ENCODE measurements around the gene SERPING1. TPM values are rescaled to one million over a fixed set of nuclear protein-coding genes. Genes with fewer than 3 reads are reported as not detected.

The SERPING1 gene
- total RNA-seq, 6 donors from 2014 or later, result 306 to 573 (median 469) TPM

DNA sequence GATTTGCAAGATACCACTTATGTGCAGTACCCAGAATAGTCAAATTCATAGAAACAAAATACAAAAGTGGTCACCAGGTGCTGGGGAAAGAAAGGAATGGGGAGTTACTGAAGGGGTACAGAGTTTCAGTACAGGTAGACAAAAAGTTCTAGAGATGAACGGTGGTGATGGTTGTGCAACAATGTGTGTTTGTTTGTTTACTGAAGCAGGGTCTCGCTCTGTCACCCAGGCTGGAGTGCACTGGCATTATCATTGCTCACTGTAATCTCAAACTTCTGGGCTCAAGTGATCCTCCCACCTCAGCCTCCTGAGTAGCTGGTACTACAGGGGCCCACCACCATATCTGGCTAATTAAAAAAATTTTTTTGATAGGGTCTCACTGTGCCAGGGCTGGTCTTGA is 42.1 kb upstream of the SERPING1 start:
- ATAC-seq (ENCODE audit: low FRiP score in 2 of 2), result no peak
- H3K27ac ChIP-seq, result no peak overlapping the region
- no peaks in the 10 kb centered on the region for H3K4me1 ChIP-seq
- H3K9me3 ChIP-seq, result no peaks in the 10 kb centered on the region
- no peak for DNase-seq
- TF ChIP-seq POLR2A (IDR thresholded peaks at IDR 0.05) (no peak), POLR2AphosphoS5 (IDR thresholded peaks at IDR 0.05) (no peak), EP300 (IDR thresholded peaks at IDR 0.05) (no peak)
- TF ChIP-seq, protein P1, sequence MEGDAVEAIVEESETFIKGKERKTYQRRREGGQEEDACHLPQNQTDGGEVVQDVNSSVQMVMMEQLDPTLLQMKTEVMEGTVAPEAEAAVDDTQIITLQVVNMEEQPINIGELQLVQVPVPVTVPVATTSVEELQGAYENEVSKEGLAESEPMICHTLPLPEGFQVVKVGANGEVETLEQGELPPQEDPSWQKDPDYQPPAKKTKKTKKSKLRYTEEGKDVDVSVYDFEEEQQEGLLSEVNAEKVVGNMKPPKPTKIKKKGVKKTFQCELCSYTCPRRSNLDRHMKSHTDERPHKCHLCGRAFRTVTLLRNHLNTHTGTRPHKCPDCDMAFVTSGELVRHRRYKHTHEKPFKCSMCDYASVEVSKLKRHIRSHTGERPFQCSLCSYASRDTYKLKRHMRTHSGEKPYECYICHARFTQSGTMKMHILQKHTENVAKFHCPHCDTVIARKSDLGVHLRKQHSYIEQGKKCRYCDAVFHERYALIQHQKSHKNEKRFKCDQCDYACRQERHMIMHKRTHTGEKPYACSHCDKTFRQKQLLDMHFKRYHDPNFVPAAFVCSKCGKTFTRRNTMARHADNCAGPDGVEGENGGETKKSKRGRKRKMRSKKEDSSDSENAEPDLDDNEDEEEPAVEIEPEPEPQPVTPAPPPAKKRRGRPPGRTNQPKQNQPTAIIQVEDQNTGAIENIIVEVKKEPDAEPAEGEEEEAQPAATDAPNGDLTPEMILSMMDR (IDR thresholded peaks at IDR 0.05), result no peak
- no peaks in the 10 kb centered on the region for H3K27me3 ChIP-seq
- 85 to 93% methylated on average over 2 of the region's 2 CpGs for WGBS, 2 donors
- no peak overlapping the region for H3K4me3 ChIP-seq
- peaks cover 34 to 98% (median 89%) of the 10 kb centered on the region in 4 donors for H3K36me3 ChIP-seq

- Histone ChIP-seq H3K27me3 (no peaks in the 10 kb centered on the region), H3K36me3 (peaks cover 27 to 92% (median 83%) of the 10 kb centered on the region in 4 donors), H3K4me1 (no peaks in the 10 kb centered on the region), H3K9me3 (no peaks in the 10 kb centered on the region), H3K4me3 (no peak overlapping the region), H3K27ac (no peak overlapping the region)
- TF ChIP-seq EP300 (IDR thresholded peaks at IDR 0.05) (no peak), POLR2A (IDR thresholded peaks at IDR 0.05) (no peak), POLR2AphosphoS5 (IDR thresholded peaks at IDR 0.05) (no peak)
- TF ChIP-seq, protein P1 (IDR thresholded peaks at IDR 0.05), result no peak
- no peak for ATAC-seq (ENCODE audit: low FRiP score in 2 of 2)
- 87 to 88% methylated on average over 8 of the region's 8 CpGs for WGBS, 2 donors
- DNase-seq, result no peak
Measured at GRCh38 chr11:57556041-57556440, 41.4 kb upstream of the SERPING1 start.

DNA sequence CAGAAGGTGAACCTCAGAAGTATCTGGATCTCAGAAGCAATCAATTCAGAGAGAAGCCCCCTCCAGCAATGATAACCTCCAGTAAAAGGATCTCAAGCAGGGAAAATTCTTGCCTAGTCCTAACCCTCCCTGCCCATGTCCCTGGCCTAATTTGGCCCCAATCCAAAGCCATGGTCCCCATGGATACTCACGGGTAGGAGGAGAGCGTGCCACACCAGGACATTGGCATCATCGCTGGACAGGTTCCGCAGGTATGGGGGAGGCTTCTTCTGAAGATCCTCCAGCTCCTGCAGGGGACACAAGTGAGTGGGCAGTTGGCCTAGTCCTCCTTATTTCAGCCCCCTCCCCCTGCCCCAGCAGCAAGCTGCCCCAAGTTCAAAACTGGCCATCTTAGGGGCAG is 37.3 kb upstream of the SERPING1 start:
- TF ChIP-seq, protein P1 (IDR thresholded peaks at IDR 0.05), result no peak
- TF ChIP-seq POLR2AphosphoS5 (IDR thresholded peaks at IDR 0.05), result no peak
- no peak for TF ChIP-seq EP300 (IDR thresholded peaks at IDR 0.05)
- TF ChIP-seq POLR2A (IDR thresholded peaks at IDR 0.05), result no peak
- H3K27ac ChIP-seq, result no peak overlapping the region

GRCh38 chr11:57562596-57562995 is 34.9 kb upstream of the SERPING1 start:
- Histone ChIP-seq H3K4me1 (peaks cover 16 to 28% (median 21%) of the 10 kb centered on the region in 4 donors), H3K27me3 (no peaks in the 10 kb centered on the region), H3K4me3 (no peak overlapping the region), H3K9me3 (no peaks in the 10 kb centered on the region), H3K27ac (no peak overlapping the region), H3K36me3 (peaks cover 6 to 32% (median 21%) of the 10 kb centered on the region in 4 donors)
- 79 to 82% methylated on average over 4 of the region's 4 CpGs for WGBS, 2 donors
- no peak for ATAC-seq (ENCODE audit: low FRiP score in 2 of 2)
- TF ChIP-seq POLR2AphosphoS5 (IDR thresholded peaks at IDR 0.05) (no peak), EP300 (IDR thresholded peaks at IDR 0.05) (no peak), POLR2A (IDR thresholded peaks at IDR 0.05) (no peak)
- TF ChIP-seq, protein P1 (IDR thresholded peaks at IDR 0.05), result no peak
- DNase-seq, result no peak

More for the DNA sequence above, 37.3 kb upstream of the SERPING1 start:
- WGBS, 2 donors, result 84 to 90% methylated on average over 4 of the region's 4 CpGs
- Histone ChIP-seq H3K36me3 (peaks cover 6 to 56% (median 44%) of the 10 kb centered on the region in 4 donors), H3K9me3 (no peaks in the 10 kb centered on the region), H3K4me3 (no peak overlapping the region), H3K27me3 (no peaks in the 10 kb centered on the region), H3K4me1 (peaks cover 0 to 16% (median 4%) of the 10 kb centered on the region in 4 donors)
- DNase-seq (no peak), ATAC-seq (ENCODE audit: low FRiP score in 2 of 2) (no peak)
